Liver (tissue), 3 donors: ENCODE measurements around the gene MVB12B.

ENCODE experiments used
- ATF3 ChIP-seq: IDR thresholded peaks from 2 replicates; pipeline ENCODE4 v1.6.1; 2016; ENCODE audit warnings: antibody characterized with exemption
- CTCF ChIP-seq: fragments of 150-350 bp; IDR thresholded peaks from 2 replicates; pipeline ENCODE4 v1.5.1; 2017; ENCODE audit warnings: improper control_type of control experiment, low read depth, low read length; ENCODE audit not compliant: missing input control
- GABPA ChIP-seq, 2 donors: IDR thresholded peaks in 1 of 2; conservative IDR thresholded peaks in 1 of 2; 2 replicates each; pipeline ENCODE4 v1.6.1; 2016; ENCODE audit warnings: antibody characterized with exemption in 2 of 2, mild to moderate bottlenecking in 1 of 2, moderate library complexity in 1 of 2
- MAX ChIP-seq: IDR thresholded peaks from 2 replicates; pipeline ENCODE4 v1.6.1; 2016; ENCODE audit warnings: antibody characterized with exemption
- REST ChIP-seq: IDR thresholded peaks from 2 replicates; pipeline ENCODE4 v1.6.1; 2016; ENCODE audit warnings: antibody characterized with exemption, mild to moderate bottlenecking
- RXRA ChIP-seq, 2 donors: IDR thresholded peaks; 2 replicates each; pipeline ENCODE4 v1.6.1; 2017 to 2018; ENCODE audit warnings: antibody characterized with exemption in 2 of 2, mild to moderate bottlenecking in 1 of 2
- TAF1 ChIP-seq: conservative IDR thresholded peaks from 2 replicates; pipeline ENCODE4 v1.6.1; 2016; ENCODE audit warnings: antibody characterized with exemption, mild to moderate bottlenecking
- donor health status: healthy.
- donor health status: healthy.

- TF ChIP-seq CTCF (no peak), REST (no peak), ATF3 (no peak), MAX (no peak), GABPA (IDR thresholded peaks at IDR 0.05 in 1 of 2, conservative IDR thresholded peaks at IDR 0.05 in 1 of 2) (no peak), RXRA (IDR thresholded peaks at IDR 0.05) (no peak), TAF1 (no peak)
Observed at GRCh38 chr9:126297661-126298060, 29.0 kb upstream of the MVB12B start.
